ENCODE data around the gene MRM2.

Gene MRM2

DNA sequence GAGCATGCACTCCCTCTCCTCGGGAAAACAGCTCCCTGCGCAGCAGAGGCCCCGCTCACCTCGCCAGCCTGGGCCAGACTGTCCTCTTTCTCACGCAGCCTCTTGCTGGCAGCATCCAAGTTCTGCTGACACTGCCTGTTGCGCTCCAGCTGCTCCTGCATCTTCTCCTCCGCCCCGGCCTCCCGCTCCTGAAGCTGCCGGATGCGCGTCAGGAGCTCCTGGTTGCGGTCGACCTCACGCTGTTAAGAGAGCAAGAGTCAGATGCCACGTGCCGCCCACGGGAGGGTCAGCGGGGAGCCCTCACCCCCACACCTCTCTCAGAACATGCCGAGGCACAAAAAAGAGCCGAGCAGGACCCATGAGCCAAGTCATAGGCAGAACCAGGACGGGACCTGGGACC, 19.5 kb downstream of the MRM2 start:
- DNase-seq (ENCODE audit: low read depth) = no peak

DNA sequence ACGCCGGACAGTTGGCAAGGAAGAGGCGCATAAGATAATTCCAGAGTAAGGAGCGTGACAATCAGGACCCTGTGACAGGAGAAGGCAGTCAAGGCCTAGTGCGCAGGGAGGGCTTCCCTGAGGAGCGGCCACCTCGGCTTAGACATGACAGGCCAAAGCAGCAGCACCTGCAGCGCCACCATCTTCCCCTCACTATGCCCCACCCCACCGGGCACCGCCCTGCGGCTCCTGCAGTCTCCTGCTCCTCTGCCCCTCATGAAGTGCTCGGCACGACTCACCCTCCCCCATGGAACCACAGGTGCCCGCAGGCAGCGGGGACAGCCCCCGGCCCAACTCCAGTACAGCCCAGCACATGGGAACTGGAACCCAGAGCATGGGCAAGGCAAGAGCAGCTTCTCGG, 21.1 kb downstream of the MRM2 start:
- no peak for DNase-seq (ENCODE audit: low read depth)

DNA sequence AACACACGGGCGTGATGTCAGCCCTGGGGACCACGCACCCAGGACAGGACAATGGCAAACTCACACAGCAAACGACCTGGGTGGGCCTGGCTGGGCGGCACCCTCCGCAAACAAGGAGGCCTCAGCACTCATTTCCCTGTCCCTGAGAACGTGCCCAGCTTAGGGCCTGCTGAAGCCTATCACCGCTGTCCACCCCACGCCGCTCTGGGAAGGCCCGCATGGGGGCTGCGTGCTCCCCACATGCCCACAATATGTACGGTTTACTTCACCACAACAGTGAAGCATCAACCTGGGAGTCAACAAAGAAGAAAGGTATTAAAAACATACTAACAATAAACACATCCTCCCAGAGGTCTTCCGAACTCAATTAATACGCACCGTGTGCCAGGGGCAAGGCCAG, 21.5 kb downstream of the MRM2 start:
- no peak for DNase-seq (ENCODE audit: low read depth)

DNA sequence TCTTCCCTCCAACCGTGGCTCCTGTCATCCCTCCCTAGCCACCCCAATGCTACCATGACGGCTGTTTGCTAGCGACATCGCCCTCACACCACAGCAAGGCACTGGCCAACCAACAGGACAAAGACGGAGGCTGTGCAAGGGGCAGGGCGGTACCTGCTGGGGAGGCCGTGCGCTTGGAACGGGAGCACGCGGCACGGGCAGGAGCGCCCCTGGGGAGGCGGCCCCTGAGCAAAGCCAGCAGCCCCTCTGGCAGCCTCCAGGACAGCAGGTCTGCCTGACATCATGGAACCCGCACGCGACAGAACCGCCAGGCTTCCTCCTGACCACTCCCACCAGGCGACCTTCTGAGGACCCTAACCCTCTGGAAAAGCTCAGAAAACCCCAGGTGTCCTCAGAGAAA, 22.0 kb downstream of the MRM2 start:
- DNase-seq (ENCODE audit: low read depth) = no peak

DNA sequence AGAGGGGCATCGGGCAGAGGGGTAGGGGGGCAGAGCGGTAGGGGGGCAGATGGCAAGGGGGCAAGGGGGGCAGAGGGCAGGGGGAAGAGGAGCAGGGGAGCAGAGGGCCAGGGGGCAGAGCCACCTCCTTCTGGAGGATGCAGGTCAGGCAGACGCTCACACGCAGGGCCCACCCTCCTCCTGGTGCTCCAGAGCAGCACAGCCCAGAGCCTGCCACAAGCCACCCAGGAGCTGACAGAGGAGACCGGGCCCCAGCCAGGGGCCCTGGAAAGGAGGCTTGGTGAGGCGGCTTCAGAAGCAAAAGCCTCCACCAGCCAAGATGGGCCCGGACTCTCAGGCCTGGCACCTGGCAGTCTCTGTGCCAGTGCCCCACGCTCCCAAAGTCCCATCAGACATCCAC, 22.4 kb downstream of the MRM2 start:
- no peak for DNase-seq (ENCODE audit: low read depth)

DNA sequence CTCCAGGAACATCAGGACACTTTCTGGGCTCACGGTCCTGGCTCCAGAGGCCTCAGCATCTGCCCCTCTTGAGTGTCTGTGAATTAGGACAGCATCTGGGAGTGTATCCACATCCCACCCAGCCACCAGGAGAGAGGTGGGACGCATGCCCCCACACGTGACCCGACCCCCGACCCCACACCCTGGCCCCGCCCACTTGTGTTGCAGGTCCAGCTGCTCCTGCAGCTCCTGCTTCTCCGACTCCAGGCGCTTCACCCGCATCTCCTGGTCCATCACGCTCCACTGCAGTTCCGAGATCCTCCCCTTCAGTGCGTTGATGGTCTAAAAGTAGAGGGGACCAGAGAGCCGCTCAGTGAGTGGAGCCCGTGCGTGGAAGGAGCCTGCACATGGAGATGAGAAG, 22.9 kb downstream of the MRM2 start:
- no peak for DNase-seq (ENCODE audit: low read depth)

DNA sequence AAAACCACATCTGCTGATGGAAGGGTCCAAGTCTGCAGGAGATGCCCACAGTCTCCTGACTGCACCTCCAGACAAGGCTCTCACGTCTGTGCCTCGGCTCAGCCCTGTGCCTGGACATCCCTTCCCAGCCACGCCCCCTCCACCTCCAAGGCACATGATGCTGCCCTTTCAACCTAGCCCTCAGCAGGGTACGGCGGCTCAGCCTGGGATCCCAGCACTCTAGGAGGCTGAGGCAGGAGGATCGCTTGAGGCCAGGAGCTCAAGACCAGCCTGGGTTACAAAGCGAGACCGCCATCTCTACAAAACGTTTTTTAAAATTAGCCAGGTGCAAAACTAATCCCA, 23.6 kb downstream of the MRM2 start:
- DNase-seq (ENCODE audit: low read depth) = no peak

DNA sequence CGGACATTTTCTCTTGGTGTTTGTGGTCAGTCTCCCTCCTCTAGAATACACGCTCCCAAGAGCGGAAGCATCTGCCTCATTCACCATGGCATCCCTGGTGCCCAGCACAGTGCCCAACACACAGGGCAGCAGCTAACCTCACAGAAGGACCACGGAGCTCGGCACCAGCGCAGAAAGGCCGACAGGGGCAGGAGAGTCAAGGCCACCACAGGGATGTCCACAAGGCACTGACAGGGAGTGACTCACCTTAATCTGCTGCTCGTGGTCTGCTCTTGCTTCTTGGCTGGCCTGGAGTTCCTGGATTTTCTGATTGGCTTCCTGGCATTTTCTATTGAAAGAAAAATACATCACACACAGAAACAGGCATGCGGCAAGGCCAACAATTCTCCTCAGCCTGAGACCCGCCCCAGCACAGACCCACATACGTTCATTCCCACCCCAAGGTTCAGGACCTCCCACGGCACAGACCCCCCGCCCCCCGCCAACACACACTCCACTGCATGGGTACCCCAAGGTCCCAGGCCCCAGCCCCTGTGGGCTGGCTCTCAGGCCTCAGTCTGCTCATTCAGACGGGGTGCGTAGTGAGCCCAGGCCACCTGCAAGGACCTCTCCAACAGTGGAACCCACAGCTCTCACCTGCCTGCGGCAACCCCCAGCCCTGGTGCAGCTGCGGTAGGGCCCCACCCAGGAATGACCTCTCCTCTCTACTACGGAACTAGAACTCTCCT, 24.1 kb downstream of the MRM2 start:
- DNase-seq (ENCODE audit: low read depth) = peak; percentile 16

DNA sequence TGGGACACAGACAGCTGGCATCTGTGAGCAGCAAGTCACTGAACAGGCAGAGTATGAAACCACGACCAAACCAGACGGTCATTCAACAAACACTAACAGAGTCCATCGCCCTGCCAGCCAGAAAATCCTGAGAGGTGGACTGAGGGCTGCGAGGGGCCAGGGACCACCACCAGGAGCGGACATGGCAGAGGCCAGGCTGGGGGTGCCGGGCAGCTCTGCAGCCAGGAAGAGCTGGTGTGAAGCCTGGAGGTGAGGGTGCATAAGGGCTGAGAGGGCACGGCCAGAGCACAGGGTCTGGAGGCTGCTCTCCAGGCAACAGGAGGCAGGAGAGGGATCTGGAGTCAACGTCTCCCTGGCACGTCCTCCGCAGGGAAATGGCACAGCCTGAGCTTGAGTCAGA, 24.8 kb downstream of the MRM2 start:
- no peak for DNase-seq (ENCODE audit: low read depth)

DNA sequence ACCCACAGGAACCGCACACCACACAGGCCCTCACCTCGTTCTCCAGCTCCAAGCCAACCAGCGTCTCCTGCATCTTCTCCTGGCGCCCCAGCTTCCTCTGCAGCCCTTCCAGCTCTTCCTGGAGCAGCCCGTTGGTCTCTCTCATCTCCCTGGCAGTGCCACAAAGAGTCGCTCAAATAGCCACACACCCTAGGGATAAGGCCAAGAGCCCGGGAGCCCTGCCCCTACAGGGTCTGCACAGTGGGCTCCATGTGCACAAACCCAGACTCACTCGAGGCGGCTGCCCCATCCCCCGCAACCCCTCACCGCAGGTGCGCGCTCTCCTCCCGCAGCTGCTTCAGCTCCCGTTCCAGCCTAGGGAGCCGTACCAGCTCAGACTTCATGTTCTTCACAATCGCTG, 26.2 kb downstream of the MRM2 start:
- no peak for DNase-seq (ENCODE audit: low read depth)

DNA sequence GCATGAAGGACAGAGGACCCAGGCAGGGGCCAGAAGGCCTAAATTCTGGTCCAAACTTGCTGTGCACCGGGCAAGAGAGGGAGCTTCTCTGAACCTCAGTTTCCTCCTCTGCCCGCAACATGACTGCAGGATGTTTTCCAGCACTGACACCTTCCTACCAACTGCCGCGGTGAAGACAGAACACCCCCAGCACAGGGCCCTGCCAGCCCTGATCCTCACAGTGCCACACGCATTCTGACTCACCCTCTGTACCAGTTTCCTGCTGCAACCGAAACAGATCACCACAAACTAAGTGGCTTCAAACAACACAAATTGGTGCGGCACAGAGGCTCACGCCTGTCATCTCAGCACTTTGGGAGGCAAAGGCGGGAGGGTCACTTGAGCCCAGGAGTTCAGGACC, 27.4 kb downstream of the MRM2 start:
- no peak for DNase-seq (ENCODE audit: low read depth)

DNA sequence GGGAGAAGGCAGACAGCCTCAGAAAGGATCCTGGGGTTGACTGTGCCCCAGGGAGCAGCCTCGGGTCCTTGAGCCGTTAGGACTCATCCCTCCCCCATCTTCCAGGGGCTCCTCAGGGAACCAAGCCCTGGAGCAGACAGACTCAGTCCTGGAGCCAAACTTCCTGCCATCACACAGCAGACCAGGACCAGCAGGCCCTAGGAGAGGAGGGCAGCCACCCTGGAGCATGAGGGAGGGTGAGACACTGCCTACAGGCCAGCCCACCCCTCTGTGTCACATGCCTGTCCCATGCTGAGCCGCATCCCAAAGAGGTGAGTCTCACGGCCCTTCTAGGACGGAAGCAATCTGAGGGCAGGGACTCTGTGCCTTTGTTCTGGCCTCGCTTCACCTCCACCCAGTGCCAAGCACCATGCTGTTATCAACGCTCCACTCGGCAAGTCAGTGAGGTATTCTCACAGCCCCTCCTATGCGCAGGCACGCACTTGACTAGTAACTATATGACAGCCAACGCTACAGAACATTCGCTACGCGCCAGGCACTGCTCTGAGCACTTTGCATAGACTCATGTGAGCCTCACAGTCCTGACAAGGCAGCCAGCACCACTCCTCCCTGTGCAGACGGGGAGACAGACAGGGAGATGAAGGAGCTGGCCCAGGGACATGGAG, 28.3 kb downstream of the MRM2 start:
- DNase-seq (ENCODE audit: low read depth) = no peak

DNA sequence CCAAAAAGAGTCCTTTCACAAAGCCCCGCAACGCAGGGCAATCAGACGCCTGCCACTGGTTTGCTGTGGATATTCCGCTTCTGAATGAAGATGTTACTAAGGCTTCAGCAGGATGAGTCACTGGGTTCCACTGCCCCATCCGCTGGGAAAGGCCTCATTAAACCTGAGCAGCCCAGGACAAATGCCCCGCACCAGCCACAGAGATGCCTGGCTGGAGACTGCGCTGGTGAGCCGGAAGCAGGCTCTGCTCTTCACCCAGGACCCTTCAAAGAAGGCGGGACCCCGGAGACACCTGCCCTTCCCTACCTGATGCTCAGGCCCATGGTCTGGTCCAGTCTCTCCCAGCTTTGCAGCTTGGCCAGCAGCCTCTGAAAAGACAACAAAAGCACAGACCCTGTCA, 29.1 kb downstream of the MRM2 start:
- peak; percentile 16 for DNase-seq (ENCODE audit: low read depth)

DNA sequence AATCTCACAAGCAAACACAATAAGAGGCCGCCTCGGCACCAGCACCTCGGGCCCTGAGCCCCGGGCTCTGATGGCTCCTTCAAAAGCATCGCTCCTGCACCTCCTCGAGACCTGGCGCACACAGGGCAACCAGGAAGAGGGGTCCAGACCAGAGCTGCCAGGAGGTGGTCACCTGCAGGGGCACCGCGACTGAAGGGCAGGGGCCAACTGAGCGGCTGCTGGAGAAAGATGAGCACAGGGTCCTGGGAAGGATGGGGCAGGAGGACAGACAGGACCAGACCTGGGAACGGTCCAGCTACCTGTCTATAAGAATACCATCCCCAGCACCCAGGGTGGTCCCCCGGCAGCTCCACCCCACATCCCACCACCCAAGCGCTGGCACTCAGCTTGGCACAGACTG, 30.1 kb downstream of the MRM2 start:
- no peak for DNase-seq (ENCODE audit: low read depth)

DNA sequence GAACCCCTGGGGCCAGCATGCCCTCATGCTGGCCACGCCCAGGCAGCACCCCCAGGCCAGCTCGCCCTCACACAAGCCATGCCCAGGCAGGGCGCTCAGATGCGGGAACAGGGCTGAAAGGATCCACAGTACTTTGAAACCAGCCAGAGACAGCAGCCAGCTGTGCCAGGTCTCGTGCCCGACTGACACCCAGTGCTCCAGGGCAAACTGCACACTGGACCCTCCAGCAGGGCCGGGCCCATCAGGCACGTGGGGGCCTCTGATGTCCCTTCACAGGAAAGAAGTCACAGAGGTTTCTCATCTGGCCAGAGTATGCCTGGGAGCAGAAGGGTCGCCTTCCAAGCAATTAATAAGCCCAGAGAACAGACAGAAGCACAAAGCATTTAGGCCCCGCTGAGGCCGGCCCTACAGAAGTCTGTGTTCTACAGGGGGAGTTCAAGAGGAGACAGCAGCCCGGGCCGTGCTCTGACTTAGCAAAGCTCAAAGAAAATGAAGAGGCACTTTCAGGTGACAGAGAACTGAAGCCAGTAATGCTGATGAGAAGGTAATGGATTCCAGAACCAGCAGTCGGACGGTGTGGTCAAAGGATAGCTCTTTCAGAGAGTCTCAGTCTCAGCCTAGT, 30.6 kb downstream of the MRM2 start:
- DNase-seq (ENCODE audit: low read depth) = no peak

DNA sequence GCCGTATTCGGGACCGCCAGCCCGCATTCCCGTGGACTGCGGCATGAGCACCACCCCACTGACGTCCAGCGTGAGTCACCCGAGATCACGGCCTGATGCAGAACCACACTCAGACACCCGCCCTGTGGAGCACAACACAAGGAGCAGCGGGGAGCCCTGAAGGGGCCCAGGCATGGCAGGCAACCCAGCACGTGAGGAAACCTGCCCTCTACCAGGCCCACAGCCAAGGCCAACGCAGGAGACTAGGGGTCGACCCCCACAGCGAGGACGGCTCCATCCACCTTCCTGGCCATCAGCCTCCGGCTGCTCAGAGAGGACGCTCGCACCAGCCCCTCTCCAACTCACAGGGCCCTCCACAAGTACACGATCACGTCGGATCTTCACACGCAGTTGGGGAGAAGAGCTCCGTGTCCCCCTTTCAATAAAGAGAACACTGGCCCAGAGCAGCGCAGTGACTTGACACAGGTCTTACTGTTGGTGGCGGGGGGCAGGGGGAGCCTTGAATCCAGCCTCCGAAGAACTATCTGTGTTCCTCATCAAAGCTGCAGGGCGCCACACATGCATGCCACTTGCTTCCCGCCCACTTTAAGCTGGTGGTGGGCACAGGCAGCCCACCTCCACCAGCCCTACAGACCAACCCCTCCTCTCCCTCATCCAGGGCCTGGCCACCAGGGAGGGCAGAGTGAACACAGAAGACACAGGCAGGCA, 31.3 kb downstream of the MRM2 start:
- DNase-seq (ENCODE audit: low read depth) = no peak

DNA sequence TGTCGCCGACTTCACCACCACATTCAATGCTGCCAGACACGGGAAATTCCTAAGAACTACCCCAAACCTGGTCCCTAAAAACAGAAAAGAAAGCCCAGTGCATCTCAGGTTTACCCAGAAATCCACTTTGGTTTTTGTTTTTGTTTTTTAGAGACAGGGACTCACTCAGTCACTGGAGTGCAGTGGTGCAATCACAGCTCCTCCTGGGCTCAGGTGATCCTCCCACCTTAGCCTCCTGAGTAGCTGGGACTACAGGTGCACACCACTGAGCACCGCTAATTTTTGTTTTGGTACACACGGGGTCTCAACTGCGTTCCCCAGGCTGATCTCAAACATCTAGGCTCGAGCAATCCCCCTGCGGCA, 32.1 kb downstream of the MRM2 start:
- DNase-seq (ENCODE audit: low read depth) = no peak

DNA sequence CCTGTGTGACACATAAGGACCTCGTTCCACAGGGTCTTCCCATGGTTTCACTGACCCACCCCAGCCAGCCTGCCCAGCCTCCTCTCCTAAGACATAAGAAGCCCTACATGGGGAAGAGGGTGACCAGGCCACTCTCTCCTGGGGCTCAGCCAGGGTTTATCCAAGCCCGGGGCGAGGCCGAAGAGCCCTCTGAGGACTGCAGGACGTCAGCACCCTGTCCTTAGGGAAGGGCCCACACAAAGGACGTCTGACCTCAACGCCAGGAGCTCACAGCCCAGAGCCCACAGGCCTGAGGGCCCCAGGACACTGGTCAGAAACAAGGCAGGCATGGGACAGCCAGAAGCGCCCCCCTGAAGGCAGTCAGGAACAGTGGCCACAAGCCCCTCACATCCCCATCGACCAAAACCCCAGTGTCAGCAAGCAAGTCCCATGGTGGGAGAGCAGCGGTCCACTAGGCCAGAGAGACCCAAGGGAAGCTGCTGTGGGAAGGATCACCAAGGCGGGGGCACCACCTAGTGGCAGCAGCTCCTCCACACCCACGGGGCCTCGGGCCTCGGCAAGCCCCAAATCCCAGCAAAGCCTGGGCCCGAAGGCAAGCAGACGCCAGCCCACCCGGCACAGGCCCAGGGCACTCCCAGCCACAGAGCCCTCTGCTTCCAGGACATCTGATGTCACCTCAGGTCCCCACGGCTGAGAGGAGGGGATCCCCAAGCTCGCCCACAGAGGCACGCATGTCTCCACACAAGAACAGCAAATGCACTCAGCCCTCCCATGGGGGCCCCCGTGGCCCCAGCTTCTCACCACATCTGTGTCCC, 32.7 kb downstream of the MRM2 start:
- peak; percentile 78 for DNase-seq (ENCODE audit: low read depth)

DNA sequence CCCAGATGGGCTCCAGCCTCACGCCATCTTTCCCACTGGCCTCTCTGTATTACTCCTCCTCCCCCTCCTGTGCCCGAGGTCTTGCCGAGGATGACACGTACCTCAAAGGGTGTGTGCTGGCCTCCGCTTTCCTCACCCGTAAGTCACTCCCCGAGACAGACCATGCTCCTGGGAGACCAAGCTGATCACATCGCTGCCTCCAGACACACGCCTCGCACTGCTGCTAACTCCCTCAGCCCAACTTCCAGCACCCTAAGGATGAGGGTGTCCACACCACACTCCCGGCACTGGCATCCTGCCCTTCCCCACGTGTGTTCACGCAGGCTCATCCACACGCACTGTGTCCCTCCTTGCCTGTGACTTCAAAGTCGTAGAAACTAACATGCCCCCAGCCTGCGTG, 33.3 kb downstream of the MRM2 start:
- no peak for DNase-seq (ENCODE audit: low read depth)

DNA sequence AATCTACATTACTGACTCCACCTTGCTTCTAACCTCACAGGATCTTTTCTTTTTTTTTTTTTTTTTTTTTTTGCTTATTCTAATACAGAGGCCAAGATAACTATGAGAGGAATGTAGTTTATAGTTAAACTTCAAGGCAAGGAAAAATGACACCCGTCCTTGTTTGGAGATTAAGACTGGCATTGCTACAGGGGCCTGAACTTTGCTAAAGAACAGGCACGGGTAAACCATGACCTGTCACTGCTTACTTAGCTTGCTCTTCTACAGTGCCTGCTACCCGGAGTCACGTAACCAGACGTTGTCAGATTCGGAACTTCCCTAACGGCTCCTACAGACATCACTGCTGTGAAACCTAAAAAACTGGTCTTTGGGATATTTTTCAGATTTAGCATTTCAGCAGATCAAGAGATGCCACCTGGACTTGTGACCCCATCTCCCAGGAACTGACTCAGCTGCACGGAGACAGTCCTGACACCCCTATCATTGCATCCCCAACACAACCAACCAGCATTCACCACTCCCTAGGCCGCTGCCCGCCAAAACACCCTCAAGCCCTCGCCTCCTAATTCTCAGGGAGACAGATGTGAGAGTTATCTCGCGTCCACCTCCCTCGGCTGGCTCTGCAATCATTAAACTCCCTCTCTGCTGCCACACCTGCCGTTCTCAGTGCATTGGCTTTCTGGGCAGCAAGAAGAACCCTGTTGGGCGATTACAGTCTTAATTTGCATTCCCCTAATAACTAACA, 36.8 kb downstream of the MRM2 start:
- peak; percentile 57 for DNase-seq (ENCODE audit: low read depth)

DNA sequence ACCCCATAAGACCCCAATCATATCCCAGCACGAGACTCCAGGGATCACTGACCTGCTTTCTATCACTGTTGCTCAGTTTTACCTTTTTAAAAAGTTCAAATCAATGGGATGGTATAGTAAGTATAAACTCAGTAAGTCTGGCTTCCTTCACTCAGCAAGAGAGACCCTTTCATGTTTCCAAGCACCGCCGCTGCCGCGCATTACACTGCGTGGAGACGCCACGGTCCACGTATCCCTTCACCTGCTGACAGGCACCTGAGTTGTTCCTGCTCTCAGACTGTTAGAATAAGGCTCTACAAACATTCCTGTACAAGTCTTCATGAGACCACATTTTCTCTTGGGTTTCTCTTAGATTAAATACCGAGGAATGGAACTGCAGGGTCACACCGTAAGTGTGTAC, 37.6 kb downstream of the MRM2 start:
- DNase-seq (ENCODE audit: low read depth) = no peak
